ENCODE data around the gene REG4. TPM values are rescaled to one million over a fixed set of nuclear protein-coding genes. Genes with fewer than 3 reads are reported as not detected.

Gene REG4
- total RNA-seq, 4 donors from 2014 or later: not detected

- no peak overlapping the region for H3K4me3 ChIP-seq
- no peaks in the 10 kb centered on the region for H3K27me3 ChIP-seq
- TF ChIP-seq POLR2AphosphoS5 (IDR thresholded peaks at IDR 0.05) (no peak), POLR2A (IDR thresholded peaks at IDR 0.05) (no peak), EP300 (IDR thresholded peaks at IDR 0.05) (no peak), CTCF (IDR thresholded peaks at IDR 0.05) (no peak)
- H3K4me1 ChIP-seq: peaks cover 0 to 27% (median 7%) of the 10 kb centered on the region in 3 donors
- WGBS, 2 donors (ENCODE audit: low coverage in 1 of 2): 50 to 65% methylated on average over 2 of the region's 2 CpGs
- H3K9me3 ChIP-seq: peaks cover 0 to 6% (median 0%) of the 10 kb centered on the region in 3 donors
- no peaks in the 10 kb centered on the region for H3K36me3 ChIP-seq
- no peak for ATAC-seq
- H3K27ac ChIP-seq: no peak overlapping the region
Measured at GRCh38 chr1:119767486-119767885, 43.8 kb downstream of the REG4 start.

- Histone ChIP-seq H3K27me3 (no peaks in the 10 kb centered on the region), H3K4me3 (no peak overlapping the region), H3K36me3 (no peaks in the 10 kb centered on the region), H3K9me3 (peaks cover 0 to 6% (median 0%) of the 10 kb centered on the region in 3 donors), H3K27ac (peak overlapping the region in 3 of 4 donors; percentile 12 to 50 (median 46)), H3K4me1 (peaks cover 0 to 27% (median 7%) of the 10 kb centered on the region in 3 donors)
- 18 to 33% methylated on average over 4 of the region's 4 CpGs for WGBS, 2 donors (ENCODE audit: low coverage in 1 of 2)
- ATAC-seq: peak; percentile 64
- TF ChIP-seq CTCF (IDR thresholded peaks at IDR 0.05): no peak
- TF ChIP-seq EP300 (IDR thresholded peaks at IDR 0.05): no peak
- no peak for TF ChIP-seq POLR2A (IDR thresholded peaks at IDR 0.05)
- no peak for TF ChIP-seq POLR2AphosphoS5 (IDR thresholded peaks at IDR 0.05)
Measured at GRCh38 chr1:119766374-119766794, 44.9 kb downstream of the REG4 start.

GRCh38 chr1:119764220-119764619 is 47.0 kb downstream of the REG4 start:
- Histone ChIP-seq H3K36me3 (no peaks in the 10 kb centered on the region), H3K27me3 (no peaks in the 10 kb centered on the region), H3K4me1 (peaks cover 0 to 27% (median 7%) of the 10 kb centered on the region in 3 donors), H3K4me3 (no peak overlapping the region), H3K9me3 (peaks cover 0 to 6% (median 0%) of the 10 kb centered on the region in 3 donors), H3K27ac (no peak overlapping the region)
- no peak for ATAC-seq
- TF ChIP-seq POLR2A (IDR thresholded peaks at IDR 0.05) (no peak), EP300 (IDR thresholded peaks at IDR 0.05) (no peak), CTCF (IDR thresholded peaks at IDR 0.05) (no peak), POLR2AphosphoS5 (IDR thresholded peaks at IDR 0.05) (no peak)
- 89 to 100% methylated on average over 1 to 3 of the region's 6 CpGs for WGBS, 2 donors (ENCODE audit: low coverage in 1 of 2)

GRCh38 chr1:119762953-119763352 is 48.3 kb downstream of the REG4 start:
- no peak for ATAC-seq
- no peak overlapping the region for H3K27ac ChIP-seq
- WGBS, 2 donors (ENCODE audit: low coverage in 1 of 2): 86 to 88% methylated on average over 1 of the region's 1 CpG
- H3K9me3 ChIP-seq: peaks cover 0 to 6% (median 0%) of the 10 kb centered on the region in 3 donors
- TF ChIP-seq EP300 (IDR thresholded peaks at IDR 0.05) (no peak), CTCF (IDR thresholded peaks at IDR 0.05) (no peak), POLR2A (IDR thresholded peaks at IDR 0.05) (no peak), POLR2AphosphoS5 (IDR thresholded peaks at IDR 0.05) (no peak)
- no peak overlapping the region for H3K4me3 ChIP-seq
- no peaks in the 10 kb centered on the region for H3K27me3 ChIP-seq
- H3K4me1 ChIP-seq: peaks cover 0 to 19% (median 7%) of the 10 kb centered on the region in 3 donors
- no peaks in the 10 kb centered on the region for H3K36me3 ChIP-seq

GRCh38 chr1:119762409-119762808 is 48.9 kb downstream of the REG4 start:
- Histone ChIP-seq H3K27me3 (no peaks in the 10 kb centered on the region), H3K9me3 (peaks cover 0 to 6% (median 0%) of the 10 kb centered on the region in 3 donors), H3K4me1 (peaks cover 0 to 21% (median 7%) of the 10 kb centered on the region in 3 donors), H3K36me3 (no peaks in the 10 kb centered on the region), H3K4me3 (no peak overlapping the region), H3K27ac (no peak overlapping the region)
- TF ChIP-seq EP300 (IDR thresholded peaks at IDR 0.05): no peak
- TF ChIP-seq CTCF (IDR thresholded peaks at IDR 0.05): no peak
- no peak for TF ChIP-seq POLR2A (IDR thresholded peaks at IDR 0.05)
- TF ChIP-seq POLR2AphosphoS5 (IDR thresholded peaks at IDR 0.05): no peak
- no peak for ATAC-seq
- 92 to 100% methylated on average over 1 of the region's 1 CpG for WGBS, 2 donors (ENCODE audit: low coverage in 1 of 2)
